HTR-8/SVneo (cell line): ENCODE data around the gene NMRK1.

Experiments
- DNase-seq: peaks from one replicate; pipeline ENCODE4 v3.0.0; 2011; ENCODE audit warnings: low spot score, mixed read lengths; ENCODE audit not compliant: insufficient read length
- FAIRE-seq: peaks from 2 replicates; lab custom pipeline; 2011; peaks lifted over from hg19 to GRCh38; lab: Jason Lieb, UNC

Gene NMRK1

DNA sequence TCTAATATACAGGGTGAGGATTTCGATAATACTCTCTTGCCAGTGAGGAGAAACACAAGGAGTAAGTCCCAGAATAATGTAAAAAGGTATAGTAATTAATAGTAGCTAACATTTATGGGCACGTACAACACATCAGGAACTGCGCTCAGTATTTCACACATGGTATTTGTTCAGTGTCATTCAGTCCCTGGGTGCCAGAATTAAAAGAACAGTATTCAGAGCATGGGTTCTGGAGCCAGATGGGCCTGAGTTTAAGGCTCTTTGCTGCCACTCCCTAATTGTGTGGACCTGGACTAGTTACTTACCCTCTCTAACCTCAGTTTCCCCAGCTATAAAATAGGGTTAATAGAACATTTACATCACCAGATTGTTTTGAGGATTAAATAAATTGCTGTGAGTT, 16.7 kb upstream of the NMRK1 start:
- FAIRE-seq, result no peak

DNA sequence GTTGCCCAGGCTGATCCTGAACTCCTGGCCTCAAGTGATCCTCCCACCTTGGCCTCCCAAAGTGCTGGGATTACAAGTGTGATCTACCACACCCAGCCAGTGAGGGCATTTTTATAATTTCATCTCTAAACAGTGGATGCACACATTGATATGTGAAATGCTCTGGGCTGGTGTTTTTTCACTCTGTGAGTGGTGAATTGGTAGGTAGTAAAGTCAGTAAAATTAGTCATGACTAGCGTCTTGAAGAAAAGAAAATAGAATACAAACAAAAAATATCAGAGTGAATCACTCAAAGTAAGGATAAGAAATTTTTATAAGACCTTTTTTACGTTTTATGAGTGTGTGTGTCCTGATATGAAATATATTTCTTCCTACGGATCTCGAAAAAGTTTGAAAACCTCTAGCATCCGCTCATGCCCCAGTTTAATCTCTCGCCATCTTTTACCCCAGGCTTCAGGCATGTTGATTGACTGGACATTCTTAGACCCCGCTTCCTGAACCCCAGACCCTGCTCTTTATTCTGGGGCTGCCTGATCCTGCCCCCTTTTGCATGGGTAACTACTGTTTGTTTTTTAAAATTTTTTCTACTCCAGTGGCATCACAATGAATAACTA, 14.3 kb upstream of the NMRK1 start:
- DNase-seq (no peak), FAIRE-seq (no peak)

More for the DNA sequence above, 16.7 kb upstream of the NMRK1 start:
- no peak for DNase-seq

DNA sequence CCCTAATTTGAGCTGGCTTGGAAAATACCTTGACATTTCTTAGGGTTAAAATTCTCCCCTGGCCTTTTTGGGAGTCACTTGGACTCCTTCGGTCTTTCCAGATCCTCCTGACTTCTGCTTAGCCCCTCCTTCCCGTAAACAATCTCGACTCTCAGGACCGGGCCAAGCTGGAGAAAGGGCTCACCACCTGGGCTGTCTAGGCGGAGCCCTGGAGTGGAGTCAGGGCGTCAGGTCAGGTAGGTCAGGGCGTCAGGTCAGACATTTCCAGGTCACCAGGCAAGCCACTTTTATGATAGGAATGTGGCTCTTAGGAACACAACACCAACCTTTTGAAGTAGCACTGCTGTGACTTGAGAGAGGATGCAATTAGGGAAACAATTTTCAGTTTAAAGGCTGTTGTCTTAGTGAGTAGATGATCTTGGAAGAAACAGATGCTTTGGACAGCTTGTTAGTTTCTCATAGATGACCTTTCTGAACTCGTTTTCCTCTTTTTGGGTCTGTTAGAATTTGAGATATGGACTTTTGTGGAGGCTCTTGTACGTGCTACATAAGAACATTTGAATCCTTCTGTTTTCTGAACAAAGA, 13.1 kb upstream of the NMRK1 start:
- FAIRE-seq (no peak), DNase-seq (no peak)

DNA sequence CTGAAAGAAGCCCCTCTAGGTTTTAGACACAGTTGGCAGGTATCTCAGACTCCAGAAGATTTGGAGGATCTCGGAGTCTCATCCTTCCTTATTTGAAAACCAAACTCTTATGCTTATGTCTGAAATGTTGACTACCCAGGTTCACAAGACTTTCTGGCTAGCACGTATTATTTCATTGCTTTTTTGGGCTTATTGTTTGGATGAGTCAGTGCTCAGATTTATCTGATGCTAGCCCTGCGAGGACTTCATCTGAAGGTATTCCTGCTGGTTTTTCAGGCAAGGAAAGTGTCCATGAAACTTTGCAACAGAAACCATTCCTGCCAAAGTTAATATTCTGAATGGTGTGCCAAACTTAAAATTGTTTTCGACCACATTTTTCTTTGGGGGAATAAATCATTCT, 8.8 kb upstream of the NMRK1 start:
- FAIRE-seq (no peak), DNase-seq (no peak)

DNA sequence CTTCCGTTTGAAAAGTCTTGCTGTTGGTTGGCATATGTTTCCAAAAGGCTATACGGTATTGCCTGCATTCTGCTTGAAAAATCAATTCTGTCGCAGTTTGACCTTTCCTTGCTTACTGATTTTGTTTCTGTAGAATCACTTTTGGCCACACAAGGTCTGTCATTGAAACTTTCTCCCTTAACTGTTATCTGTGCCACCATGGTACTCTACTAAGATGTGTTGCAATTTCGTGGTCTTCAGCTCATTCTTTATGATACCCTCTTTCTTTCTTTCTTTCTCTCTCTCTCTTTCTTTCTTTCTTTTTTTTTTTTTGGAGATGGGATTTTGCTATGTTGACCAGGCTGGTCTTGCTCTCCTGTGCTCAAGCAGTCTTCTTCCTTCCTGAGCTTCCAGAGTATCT, 4.8 kb upstream of the NMRK1 start:
- FAIRE-seq (no peak), DNase-seq (no peak)

DNA sequence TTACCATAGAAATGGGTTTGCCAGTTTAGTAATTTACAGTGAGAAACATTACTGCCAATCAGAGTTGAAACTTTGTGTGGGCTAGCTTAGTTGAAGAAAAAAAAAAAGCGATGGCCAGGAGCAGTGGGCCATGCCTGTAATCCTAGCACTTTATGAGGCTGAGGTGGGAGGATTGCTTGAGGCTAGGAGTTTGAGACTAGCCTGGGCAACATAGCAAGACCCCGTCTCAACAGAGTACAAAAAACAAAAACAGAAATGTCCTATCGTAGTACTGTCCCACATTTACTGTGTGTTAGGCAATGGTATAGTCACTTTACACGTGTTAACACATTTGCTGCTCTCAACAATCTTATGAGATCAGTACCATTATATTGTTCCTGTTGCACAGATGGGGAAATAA, 2.6 kb upstream of the NMRK1 start:
- FAIRE-seq (no peak), DNase-seq (no peak)

DNA sequence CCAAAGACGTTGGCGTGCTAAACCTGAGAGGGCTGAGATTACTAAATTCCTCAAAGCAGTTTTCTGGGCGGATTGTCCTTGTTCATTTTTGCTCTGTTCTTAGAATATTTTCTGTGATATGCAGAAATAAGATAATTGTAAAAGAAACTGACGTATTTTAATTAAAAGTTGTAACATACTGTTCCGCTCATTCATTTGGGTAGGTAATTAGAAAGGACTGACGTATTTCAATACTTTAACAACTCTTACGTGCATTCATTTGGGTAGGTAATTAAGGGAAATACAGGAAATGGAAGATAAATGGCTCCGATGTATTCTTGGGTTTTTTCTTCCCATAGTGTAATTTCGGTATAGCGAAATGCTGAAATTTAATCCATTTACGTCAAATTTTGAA, 1.4 kb upstream of the NMRK1 start:
- no peak for DNase-seq
- no peak for FAIRE-seq

DNA sequence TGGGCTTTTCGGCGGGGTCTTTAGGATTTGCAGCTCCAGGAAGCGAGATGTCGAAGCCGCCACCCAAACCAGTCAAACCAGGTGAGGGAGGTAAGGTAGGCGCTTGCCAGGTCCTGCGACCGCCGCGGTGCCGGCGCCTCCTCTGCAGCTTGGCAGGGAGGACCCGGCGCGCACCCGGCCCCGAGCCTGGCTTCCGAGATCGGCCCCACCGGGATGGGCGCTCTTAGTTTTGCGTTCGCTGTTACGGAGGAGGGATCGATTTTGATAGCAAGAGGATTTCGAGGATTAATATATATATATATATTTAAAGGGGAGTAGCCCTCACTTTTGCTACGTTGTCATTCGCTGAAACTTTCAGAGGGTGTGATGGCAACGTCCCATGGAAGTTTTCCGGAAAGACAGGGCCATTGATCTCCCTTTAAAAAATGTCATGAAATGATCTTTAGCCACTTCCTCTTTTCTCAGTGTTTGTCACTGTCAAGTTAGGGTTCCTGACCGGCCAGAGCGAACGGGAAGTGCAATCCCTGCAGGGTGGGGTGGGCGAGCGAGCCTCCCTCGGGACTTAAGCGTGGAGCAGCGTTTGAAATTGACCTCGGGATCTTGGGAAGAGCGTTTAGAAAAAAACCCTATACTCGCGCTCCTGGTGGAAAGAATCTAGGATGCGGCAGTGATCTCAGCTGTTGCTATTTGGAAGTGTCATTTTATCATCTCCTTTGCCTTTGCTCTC, 854 bp upstream of the NMRK1 start:
- no peak for FAIRE-seq

DNA sequence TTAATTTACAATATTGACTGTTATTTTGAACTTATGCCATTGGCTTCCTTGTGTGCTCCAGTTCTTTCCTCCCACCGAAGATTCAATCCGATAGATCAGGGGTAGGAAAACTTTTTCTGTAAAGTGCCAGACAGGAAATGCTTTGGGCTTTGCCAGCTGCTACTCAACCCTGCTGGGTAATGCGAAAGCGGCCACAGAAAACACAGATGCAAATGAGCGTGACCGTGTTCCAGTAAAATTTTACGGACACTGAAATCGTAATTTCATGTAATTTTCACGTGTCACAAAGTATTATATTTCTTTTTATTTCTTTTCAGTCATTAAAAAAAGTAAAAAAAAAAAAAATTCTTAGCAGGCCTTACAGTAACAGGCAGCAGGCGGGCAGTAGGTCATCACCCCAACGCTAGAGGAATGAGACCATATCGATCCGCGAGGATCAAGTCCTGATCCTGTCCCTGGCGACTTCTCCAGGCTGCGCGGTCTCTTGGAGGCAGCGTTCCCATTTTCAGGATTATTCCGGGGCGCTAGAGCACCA, 599 bp downstream of the NMRK1 start:
- DNase-seq, result peak; percentile 18
- FAIRE-seq, result no peak

More for the DNA sequence above, 854 bp upstream of the NMRK1 start:
- peak; percentile 36 for DNase-seq

DNA sequence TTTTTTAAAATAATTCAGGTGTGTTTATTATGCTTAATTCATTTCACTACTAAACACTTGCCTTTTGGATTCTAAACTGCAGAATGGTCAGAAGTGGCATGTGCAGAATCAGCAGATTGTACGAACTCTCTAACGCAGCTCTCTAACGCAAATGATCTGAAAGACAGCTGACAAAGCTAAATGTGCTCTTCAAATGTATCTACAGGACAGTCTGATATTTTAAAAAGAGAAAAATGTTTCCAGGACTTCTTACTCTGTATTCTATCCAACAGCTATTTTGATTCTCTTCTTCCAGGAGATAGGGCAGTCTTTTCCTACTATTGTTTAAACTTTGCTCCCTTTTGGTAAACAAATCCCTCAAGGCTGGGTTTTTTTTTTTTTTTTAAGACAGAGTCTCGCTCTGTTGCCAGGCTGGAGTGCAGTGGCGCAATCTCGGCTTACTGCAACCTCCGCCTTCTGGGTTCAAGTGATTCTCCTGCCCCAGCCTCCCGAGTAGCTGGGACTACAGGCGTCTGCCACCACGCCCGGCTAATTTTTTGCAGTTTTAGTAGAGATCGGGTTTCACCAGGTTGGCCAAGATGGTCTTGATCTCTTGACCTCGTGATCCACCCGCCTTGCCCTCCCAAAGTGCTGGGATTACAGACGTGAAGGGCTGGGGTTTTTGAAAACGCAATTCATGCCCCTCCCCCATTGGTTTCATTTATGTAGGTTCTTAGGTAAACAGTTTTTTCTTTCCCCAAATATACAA, 1.2 kb downstream of the NMRK1 start:
- no peak for DNase-seq
- FAIRE-seq, result no peak

DNA sequence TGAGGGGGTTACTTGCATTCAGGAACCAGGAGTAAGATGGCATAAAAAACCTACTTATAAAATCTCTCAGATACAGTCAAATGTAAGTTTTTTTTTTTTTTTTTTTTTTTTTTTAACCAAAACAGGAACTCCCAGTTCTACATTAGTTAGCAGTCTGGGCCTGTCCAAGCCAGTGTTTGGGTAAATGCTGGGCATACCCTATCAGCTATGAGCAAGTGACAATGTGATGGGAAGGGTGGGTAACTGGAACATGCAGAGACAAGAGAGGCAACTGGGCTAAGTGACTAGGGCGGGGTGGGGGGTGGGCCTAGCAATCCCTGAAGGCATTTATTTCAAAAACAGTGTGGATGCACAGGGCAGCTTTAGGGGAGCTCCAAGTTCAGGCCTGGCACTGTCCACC, 2.3 kb downstream of the NMRK1 start:
- FAIRE-seq (no peak), DNase-seq (no peak)

DNA sequence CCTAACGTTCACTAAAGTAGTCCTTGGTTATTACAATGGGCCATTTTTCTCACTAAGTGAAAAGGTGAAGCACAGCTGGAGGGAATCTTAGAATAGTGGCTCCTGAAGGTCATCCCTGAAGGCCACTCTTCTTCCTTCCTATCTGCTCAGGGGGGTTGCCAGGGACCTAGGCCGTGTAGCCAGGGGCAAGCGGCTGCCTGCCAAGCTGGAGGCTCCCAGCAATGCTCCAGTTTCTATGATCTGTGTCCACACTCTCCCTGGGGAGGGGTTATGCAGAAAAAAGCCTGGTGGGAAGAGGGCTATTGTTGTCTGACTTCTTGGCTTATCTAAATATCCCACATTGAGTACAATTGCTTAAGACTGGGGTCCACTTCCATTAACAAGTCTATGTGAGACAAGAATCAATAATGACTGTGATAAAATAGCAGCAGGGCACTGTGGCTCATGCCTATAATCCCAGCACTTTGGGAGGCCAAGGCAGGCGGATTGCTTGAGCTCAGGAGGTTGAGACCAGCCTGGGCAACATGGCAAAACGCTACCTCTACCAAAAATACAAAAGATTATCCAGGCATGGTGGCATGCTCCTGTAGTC, 3.8 kb downstream of the NMRK1 start:
- DNase-seq (no peak), FAIRE-seq (no peak)

DNA sequence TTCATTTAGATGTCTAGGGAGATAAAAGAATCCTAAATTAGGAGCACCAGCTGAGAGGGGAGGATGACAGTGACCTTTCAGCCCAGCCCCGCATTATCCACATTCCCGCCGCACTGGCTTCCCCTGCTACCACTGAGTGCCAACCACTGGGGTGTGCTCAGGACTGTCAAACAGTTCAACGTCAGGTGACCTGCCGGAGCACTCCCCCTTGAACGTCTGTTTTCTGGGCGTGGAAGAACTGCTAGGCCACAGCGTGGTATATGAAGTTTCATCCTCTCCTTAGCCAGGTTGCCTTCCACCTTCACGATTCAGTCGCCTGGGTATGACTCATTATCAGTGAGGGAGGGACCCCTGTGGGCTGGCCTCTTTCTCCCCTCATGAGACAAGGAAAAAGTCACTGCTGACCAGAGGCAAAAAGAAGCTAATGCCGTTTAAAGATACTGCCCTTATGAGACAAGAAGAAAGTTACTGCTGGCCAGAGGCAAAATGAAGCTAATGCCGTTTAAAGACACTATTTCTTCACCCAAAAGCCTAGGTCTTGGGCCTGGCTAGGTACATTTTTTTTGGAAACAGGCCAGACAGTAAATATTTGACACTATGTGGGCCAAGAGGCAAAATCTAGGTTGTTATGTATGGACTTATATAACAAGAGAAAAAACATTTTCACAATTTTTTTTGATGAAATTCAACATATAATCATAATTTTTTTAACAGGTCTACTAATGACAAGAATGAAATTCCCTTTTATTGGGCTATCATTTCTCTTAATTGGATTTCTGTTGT, 4.6 kb downstream of the NMRK1 start:
- FAIRE-seq (no peak), DNase-seq (no peak)

DNA sequence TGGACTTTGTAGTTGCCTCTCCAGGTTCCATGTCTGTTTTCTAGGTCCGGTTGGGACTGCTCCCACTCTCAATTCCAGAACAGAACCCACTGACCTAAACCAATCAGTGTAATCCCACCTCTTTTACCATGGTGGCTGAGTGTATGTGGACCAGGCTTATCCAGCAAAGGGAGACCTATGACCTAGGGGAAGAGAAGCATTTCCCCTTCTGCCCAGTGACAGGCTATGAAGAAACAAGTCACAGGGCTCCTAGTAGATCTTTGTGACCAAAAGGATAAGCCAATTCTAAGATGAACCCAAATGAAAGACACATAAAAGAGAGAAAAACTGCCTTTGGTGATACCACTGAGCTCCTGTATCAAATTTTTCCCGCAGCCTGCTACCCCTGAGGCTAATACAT, 6.3 kb downstream of the NMRK1 start:
- no peak for DNase-seq
- FAIRE-seq, result no peak

DNA sequence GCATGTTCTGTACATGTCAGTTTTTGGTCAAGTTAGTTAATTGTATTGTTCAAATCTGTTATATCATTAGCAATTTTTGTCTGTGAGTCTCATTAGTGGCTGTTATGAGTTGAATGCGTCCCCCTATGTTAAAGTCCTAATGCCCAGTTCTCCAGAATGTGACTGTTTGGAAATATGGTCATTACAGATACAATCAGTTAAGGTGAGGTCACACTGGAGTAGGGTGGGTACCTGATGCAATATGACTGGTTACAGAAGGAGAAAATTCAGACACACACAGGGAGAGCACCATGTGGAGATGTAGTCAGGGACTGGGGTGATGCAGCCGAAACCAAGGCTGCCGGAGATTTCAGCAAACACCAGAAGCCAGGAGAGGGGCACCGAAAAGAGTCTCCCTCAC, 15.1 kb downstream of the NMRK1 start:
- no peak for FAIRE-seq
- DNase-seq, result no peak

DNA sequence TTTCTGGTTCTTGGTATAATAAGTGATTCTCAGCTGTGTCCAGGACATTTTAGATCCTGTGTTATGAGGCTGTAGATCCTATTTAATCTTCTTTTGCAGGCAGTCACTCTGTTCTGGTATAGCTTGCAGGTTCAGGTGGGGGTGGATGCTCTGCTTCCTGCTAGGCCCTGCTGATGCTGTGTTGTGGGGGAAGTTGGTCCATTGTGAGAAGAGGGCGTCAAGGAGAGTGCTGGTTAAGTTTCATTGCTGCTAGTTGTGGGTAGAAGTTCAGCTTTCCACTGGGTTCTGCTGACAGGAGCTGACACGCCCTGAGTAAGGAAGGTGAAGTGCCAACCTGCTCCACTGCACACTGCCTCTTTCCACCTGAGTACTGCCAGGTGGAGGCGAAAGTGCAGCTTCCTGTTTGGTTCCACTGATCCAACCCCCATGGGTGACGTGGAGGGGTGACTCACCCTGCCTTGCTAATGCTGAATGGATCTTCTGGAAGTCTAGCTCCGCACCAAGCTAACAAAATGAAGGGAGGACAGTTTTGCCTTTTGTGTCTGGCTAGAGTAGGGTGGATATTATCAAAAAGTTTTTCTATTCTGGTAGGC, 16.3 kb downstream of the NMRK1 start:
- no peak for DNase-seq
- FAIRE-seq, result no peak

DNA sequence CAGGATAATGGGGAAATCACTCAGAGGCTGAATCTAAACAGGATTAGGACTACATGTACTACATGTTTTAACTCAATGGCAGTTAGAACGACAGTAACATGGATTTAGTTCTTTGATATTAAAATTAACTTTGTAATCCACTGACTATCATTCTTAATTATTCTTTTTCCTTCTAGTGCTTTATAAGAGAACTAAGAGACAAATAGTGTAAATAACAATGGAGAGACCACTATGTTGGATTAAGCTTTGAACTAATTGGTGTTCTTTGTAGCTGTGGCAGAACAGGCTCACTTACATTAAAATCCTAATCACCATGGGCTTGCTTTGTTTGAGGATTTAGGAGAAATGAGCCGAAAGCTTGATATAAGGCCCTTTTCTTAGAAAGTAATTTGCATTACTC, 18.8 kb downstream of the NMRK1 start:
- FAIRE-seq (no peak), DNase-seq (no peak)

DNA sequence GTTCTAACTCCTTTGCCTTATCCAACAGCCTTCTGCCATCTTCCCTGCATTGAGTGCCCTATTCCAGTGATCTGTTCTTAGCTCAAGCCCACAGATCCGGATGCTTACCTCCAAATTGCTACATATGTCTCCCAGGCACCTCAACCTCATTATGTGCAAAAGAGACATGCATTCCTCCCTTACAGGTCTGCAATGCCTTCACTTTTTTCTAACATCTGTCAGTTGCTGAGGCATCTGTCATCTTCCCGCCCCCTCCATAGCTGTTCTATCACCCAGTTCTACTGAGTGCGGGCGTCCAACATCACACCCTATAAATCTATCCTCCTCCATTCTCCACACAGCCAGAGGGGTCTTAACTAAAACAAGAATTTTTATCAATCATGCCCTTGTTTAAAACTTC, 20.1 kb downstream of the NMRK1 start:
- no peak for FAIRE-seq

DNA sequence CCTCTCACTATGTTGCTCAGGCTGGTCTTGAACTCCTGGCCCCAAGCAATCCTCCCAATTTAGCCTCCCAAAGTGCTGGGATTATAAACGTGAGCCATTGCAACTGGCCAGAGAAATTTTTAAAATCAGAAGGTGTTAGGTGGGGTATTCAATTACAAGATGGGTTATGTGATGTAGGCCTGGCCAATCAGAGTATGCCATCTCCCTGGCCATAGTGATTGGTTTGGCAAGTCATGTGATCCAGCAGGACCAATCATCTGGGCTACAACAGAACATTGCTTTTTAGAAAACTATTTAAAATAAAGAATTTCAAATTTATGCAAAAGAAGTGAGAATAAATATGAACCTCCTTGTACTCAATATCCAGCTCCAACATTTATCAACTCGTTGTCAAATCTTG, 22.4 kb downstream of the NMRK1 start:
- DNase-seq (no peak), FAIRE-seq (no peak)

More for the DNA sequence above, 20.1 kb downstream of the NMRK1 start:
- no peak for DNase-seq
